K562 (cell line): ENCODE data around the gene MTHFSD. TPM values are rescaled to one million over a fixed set of nuclear protein-coding genes. Genes with fewer than 3 reads are reported as not detected.

Source experiments
- DPF2 ChIP-seq: fragments of 450-650 bp; IDR thresholded peaks from 2 replicates; pipeline ENCODE4 v1.6.1; 2016
- GABPA ChIP-seq: fragments of 200-800 bp; sonication (Bioruptor generic); conservative IDR thresholded peaks from 2 replicates; pipeline ENCODE4 v1.6.1; 2016; ENCODE audit warnings: low read depth, missing genetic modification characterization, missing compliant biosample characterization
- HDAC2 ChIP-seq: fragments of 450-650 bp; IDR thresholded peaks from 2 replicates; pipeline ENCODE4 v1.6.1; 2016; ENCODE audit warnings: mild to moderate bottlenecking
- JUND ChIP-seq, 2 experiments: IDR thresholded peaks; 2 replicates in 1 of 2; 3 replicates in 1 of 2; pipeline ENCODE4 v1.6.1; 2011; ENCODE audit warnings: borderline replicate concordance in 2 of 2, low read depth in 2 of 2, low read length in 2 of 2, improper control_type of control experiment in 1 of 2, missing biosample characterization in 1 of 2, missing genetic modification characterization in 1 of 2, missing genetic modification reagents in 1 of 2
- MTA3 ChIP-seq: fragments of 450-650 bp; formaldehyde crosslinking; IDR thresholded peaks from 2 replicates; pipeline ENCODE4 v1.6.1; 2017; ENCODE audit warnings: mild to moderate bottlenecking, borderline replicate concordance
- NFE2L1 ChIP-seq: fragments of 450-650 bp; IDR thresholded peaks from 2 replicates; pipeline ENCODE4 v1.6.1; 2016; ENCODE audit warnings: missing genetic modification characterization, low read depth, mild to moderate bottlenecking, missing compliant biosample characterization, moderate library complexity, borderline replicate concordance
- PTTG1 ChIP-seq: fragments of 450-650 bp; IDR thresholded peaks from 2 replicates; pipeline ENCODE4 v1.6.1; 2016; ENCODE audit warnings: low read depth, mild to moderate bottlenecking, missing genetic modification characterization, missing compliant biosample characterization
- RAD21 ChIP-seq, 2 experiments: fragments of 250-450 bp in 1 of 2; fragments of 450-650 bp in 1 of 2; sonication (Bioruptor Pico) in 1 of 2; formaldehyde crosslinking in 1 of 2; IDR thresholded peaks in 1 of 2; conservative IDR thresholded peaks in 1 of 2; 2 replicates each; pipeline versions ENCODE4 v1.4.0 to v1.8.0; 2020 to 2022; ENCODE audit warnings: mild to moderate bottlenecking in 2 of 2, moderate library complexity in 1 of 2
- RHOXF2B ChIP-seq: fragments of 250-450 bp; sonication (Bioruptor Pico); conservative IDR thresholded peaks from 2 replicates; pipeline ENCODE4 v1.5.1; 2021
- SP1 ChIP-seq: sonication (generic); formaldehyde crosslinking; IDR thresholded peaks from 2 replicates; pipeline ENCODE4 v1.8.1; 2022; ENCODE audit warnings: mild to moderate bottlenecking, missing genetic modification reagents
- ZNF282 ChIP-seq: sonication (generic); formaldehyde crosslinking; IDR thresholded peaks from 2 replicates; pipeline ENCODE4 v1.8.1; 2023; ENCODE audit warnings: missing genetic modification reagents
- polyA plus RNA-seq, 8 experiments: library from polyadenylated mRNA; depleted of rRNA in 4 of 8; stranded (reverse) in 5 of 8; unstranded in 3 of 8; fragments of >200 nt; fragmentation: Nextera tagmentation in 2 of 8; fragmentation: Illumina TruSeq in 1 of 8; extraction: Ambion mirVana in 2 of 8; extraction: Trizol in 1 of 8; gene quantifications; 2 replicates each; pipeline versions ENCODE4 v1.2.1 to v1.2.3, GENCODE V29; 2011 to 2014; ENCODE audit warnings: inconsistent platforms in 1 of 8, missing spikeins in 1 of 8
- total RNA-seq, 7 experiments: library from RNA; depleted of rRNA in 6 of 7; stranded (reverse); fragments of >200 nt in 6 of 7; fragmentation: Illumina TruSeq in 2 of 7; extraction: Trizol in 2 of 7; gene quantifications; 2 replicates each; pipeline versions ENCODE4 v1.2.1 to v1.2.3, GENCODE V29; 2011 to 2021; ENCODE audit warnings: low replicate concordance in 1 of 7
- TF ChIP-seq, protein P1 (sequence below): IDR thresholded peaks from 2 replicates; pipeline ENCODE4 v1.6.1; 2011; ENCODE audit warnings: borderline replicate concordance, low read depth, mild to moderate bottlenecking, moderate library complexity, low read length; ENCODE audit not compliant: insufficient read depth, poor library complexity, severe bottlenecking
- TF ChIP-seq, protein P2 (sequence below): fragments of 250-450 bp; sonication (Bioruptor Pico); IDR thresholded peaks from 2 replicates; pipeline ENCODE4 v1.4.0; 2020
- TF ChIP-seq, protein P3 (sequence below): fragments of 250-450 bp; sonication (Bioruptor Pico); IDR thresholded peaks from 2 replicates; pipeline ENCODE4 v1.4.0; 2020; ENCODE audit warnings: mild to moderate bottlenecking, moderate library complexity

The MTHFSD gene
- total and polyA plus RNA-seq, 9 of the 15 experiments (the other 6 are each of a cell fraction or from before 2014, with no cell fraction given), result 3.2 to 20.2 (median 12.0) TPM

DNA sequence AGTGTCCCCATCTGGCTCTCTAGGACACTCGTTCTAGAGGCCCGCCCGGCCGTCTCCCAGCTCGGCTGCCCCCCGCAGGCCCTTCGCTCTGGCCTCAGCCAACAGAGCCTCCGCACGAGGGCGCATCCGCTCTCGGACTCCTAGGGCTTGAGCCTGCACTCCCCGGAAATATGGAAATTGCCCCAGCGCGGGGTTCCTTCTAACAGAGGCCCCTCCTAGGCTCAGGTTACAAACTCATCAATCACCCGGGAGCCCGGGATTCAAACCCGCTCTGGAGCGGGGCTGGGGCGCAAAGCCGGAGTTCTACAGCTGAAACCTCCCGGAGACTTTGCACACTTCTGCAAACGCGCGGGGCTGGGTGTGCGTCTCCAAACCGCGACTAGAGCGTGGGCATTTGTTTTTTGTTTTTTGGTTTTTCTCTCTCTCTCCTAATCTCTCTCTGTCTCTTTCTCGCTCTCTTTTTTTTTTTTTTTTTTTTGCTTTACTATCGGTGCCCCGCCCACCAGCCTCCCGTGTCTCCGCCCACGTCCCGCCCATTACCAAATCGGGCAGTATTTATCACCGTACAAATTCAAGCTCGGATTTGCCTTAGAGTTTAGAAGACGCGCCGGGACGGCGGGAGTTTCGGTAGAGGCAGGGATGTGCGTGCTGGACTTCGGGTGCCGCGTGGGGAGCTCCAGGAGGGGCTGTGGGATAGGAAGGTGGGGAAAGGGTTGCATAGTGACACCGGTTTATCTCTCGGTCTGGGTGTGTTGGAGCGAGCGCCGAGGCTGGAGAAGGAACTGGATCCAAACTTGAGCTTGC lies 20.9 kb upstream of the MTHFSD start (continued):
- TF ChIP-seq ZNF282, result no peak
- TF ChIP-seq RHOXF2B, result no peak
- TF ChIP-seq, protein P1, sequence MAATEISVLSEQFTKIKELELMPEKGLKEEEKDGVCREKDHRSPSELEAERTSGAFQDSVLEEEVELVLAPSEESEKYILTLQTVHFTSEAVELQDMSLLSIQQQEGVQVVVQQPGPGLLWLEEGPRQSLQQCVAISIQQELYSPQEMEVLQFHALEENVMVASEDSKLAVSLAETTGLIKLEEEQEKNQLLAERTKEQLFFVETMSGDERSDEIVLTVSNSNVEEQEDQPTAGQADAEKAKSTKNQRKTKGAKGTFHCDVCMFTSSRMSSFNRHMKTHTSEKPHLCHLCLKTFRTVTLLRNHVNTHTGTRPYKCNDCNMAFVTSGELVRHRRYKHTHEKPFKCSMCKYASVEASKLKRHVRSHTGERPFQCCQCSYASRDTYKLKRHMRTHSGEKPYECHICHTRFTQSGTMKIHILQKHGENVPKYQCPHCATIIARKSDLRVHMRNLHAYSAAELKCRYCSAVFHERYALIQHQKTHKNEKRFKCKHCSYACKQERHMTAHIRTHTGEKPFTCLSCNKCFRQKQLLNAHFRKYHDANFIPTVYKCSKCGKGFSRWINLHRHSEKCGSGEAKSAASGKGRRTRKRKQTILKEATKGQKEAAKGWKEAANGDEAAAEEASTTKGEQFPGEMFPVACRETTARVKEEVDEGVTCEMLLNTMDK, result peak; percentile 85
- peak; percentile 66 to 80 for TF ChIP-seq RAD21 (CRISPR knock-in tag; conservative IDR thresholded peaks at IDR 0.05 in 1 of 2, IDR thresholded peaks at IDR 0.05 in 1 of 2)
- TF ChIP-seq SP1 (CRISPR knock-in tag), result peak; percentile 53; the same call in 1 of the 2 replicates
- TF ChIP-seq NFE2L1 (tag), result no peak
- peak; percentile 73 for TF ChIP-seq DPF2
- TF ChIP-seq JUND (IDR thresholded peaks at IDR 0.05; ENCODE audit: borderline replicate concordance, low read depth, low read length), result peak; percentile 33; the same call in 1 of the 2 replicates
- TF ChIP-seq JUND (tag; IDR thresholded peaks at IDR 0.05; ENCODE audit: borderline replicate concordance, low read depth, low read length), result peak; percentile 12; the same call in 1 of the 3 replicates
- TF ChIP-seq HDAC2, result peak; percentile 68; the same call in 1 of the 2 replicates
- TF ChIP-seq, protein P2, sequence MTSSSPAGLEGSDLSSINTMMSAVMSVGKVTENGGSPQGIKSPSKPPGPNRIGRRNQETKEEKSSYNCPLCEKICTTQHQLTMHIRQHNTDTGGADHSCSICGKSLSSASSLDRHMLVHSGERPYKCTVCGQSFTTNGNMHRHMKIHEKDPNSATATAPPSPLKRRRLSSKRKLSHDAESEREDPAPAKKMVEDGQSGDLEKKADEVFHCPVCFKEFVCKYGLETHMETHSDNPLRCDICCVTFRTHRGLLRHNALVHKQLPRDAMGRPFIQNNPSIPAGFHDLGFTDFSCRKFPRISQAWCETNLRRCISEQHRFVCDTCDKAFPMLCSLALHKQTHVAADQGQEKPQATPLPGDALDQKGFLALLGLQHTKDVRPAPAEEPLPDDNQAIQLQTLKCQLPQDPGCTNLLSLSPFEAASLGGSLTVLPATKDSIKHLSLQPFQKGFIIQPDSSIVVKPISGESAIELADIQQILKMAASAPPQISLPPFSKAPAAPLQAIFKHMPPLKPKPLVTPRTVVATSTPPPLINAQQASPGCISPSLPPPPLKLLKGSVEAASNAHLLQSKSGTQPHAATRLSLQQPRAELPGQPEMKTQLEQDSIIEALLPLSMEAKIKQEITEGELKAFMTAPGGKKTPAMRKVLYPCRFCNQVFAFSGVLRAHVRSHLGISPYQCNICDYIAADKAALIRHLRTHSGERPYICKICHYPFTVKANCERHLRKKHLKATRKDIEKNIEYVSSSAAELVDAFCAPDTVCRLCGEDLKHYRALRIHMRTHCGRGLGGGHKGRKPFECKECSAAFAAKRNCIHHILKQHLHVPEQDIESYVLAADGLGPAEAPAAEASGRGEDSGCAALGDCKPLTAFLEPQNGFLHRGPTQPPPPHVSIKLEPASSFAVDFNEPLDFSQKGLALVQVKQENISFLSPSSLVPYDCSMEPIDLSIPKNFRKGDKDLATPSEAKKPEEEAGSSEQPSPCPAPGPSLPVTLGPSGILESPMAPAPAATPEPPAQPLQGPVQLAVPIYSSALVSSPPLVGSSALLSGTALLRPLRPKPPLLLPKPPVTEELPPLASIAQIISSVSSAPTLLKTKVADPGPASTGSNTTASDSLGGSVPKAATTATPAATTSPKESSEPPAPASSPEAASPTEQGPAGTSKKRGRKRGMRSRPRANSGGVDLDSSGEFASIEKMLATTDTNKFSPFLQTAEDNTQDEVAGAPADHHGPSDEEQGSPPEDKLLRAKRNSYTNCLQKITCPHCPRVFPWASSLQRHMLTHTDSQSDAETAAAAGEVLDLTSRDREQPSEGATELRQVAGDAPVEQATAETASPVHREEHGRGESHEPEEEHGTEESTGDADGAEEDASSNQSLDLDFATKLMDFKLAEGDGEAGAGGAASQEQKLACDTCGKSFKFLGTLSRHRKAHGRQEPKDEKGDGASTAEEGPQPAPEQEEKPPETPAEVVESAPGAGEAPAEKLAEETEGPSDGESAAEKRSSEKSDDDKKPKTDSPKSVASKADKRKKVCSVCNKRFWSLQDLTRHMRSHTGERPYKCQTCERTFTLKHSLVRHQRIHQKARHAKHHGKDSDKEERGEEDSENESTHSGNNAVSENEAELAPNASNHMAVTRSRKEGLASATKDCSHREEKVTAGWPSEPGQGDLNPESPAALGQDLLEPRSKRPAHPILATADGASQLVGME (CRISPR knock-in tag), result no peak
- TF ChIP-seq, protein P3, sequence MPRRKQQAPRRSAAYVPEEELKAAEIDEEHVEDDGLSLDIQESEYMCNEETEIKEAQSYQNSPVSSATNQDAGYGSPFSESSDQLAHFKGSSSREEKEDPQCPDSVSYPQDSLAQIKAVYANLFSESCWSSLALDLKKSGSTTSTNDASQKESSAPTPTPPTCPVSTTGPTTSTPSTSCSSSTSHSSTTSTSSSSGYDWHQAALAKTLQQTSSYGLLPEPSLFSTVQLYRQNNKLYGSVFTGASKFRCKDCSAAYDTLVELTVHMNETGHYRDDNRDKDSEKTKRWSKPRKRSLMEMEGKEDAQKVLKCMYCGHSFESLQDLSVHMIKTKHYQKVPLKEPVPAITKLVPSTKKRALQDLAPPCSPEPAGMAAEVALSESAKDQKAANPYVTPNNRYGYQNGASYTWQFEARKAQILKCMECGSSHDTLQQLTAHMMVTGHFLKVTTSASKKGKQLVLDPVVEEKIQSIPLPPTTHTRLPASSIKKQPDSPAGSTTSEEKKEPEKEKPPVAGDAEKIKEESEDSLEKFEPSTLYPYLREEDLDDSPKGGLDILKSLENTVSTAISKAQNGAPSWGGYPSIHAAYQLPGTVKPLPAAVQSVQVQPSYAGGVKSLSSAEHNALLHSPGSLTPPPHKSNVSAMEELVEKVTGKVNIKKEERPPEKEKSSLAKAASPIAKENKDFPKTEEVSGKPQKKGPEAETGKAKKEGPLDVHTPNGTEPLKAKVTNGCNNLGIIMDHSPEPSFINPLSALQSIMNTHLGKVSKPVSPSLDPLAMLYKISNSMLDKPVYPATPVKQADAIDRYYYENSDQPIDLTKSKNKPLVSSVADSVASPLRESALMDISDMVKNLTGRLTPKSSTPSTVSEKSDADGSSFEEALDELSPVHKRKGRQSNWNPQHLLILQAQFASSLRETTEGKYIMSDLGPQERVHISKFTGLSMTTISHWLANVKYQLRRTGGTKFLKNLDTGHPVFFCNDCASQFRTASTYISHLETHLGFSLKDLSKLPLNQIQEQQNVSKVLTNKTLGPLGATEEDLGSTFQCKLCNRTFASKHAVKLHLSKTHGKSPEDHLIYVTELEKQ (CRISPR knock-in tag), result no peak
- peak; percentile 43; the same call in 1 of the 2 replicates for TF ChIP-seq GABPA (tag)
- no peak for TF ChIP-seq PTTG1 (tag)
- no peak; the same call in 1 of the 2 replicates for TF ChIP-seq MTA3
